Stimulated activated naive CD4-positive, alpha-beta T cell (primary cell): ENCODE results near the gene SLC13A3.

Source experiments
- DNase-seq, 6 experiments: peaks; one replicate each; lab custom pipeline; 2025; lab: John Stamatoyannopoulos, UW

The SLC13A3 gene

DNA sequence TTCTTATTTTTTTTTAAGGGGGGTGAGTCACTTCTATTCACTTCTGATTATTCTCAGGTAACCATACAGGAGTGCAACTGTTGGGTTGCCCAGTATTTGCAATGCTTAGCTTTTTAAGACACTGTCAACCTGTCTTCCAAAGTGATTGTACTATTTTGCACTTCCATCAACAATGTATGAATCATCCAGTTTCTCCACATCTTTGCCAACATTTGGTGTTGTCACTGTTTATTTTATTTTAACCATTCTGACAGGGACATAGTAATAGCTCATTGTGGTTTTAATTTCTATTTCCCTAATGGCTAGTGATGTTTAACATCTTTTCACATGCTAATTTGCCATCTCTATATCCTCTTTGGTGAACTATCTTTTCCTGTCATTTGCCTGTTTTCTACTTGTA is 1.4 kb upstream of the SLC13A3 start:
- no peak for DNase-seq

GRCh38 chr20:46650575-46651090 is 626 bp downstream of the SLC13A3 start:
- no peak for DNase-seq

GRCh38 chr20:46649965-46650542 is 1.2 kb downstream of the SLC13A3 start:
- no peak for DNase-seq

DNA sequence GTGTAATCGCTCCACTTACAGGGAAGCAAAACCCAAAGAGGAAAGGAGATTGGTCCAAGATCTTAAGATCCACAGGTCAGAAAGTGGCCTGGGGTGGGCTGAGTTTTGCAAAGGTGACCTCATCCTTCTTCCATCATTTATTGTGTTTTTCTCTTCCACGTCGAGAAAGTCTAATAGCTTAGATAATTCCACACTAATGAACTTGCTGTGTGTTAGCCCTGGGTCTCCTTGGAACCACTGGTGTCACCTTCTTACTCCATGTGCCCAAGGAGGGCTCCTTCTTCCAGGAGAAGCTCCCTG is 1.7 kb downstream of the SLC13A3 start:
- no peak for DNase-seq

DNA sequence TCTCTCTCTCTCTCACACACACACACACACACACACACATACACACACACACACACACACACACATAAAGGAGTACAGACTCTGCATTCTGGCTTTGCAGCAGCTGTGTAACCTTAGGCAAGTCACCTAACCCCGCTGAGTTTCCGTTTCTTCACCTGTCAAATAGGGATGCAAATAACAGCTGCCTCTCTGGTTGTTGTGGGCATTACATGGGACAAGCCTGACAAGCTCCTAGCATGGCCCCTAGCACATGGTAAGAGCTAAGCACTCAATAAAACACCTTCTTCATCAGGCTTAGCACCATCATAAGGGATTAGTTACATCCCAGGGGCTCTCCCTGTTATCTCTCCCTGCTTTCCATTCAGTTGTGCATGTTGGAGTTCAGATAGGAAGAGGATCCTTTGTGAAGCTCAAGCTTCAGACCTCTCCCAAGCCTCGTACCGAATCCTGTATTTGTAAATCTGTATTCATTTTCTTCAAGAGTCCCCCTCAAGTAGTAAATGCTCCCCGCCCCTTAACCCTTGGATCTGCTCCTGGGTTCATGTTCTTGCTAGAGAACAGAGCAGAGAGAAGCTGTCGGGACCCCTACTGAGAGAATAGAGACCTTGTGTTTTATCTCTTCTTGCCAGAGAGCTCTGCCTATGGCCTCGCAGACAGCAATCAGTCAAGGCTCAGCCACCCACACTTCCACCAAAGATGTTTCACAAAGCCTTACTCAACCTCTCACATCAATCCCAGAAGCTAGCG is 2.2 kb downstream of the SLC13A3 start:
- no peak for DNase-seq

- no peak for DNase-seq
These were observed 3.8 kb downstream of the SLC13A3 start for GRCh38 chr20:46647469-46647868.

- no peak for DNase-seq
These were observed 4.4 kb downstream of the SLC13A3 start for GRCh38 chr20:46646659-46647380.

GRCh38 chr20:46646122-46646521 is 5.1 kb downstream of the SLC13A3 start:
- no peak for DNase-seq

DNA sequence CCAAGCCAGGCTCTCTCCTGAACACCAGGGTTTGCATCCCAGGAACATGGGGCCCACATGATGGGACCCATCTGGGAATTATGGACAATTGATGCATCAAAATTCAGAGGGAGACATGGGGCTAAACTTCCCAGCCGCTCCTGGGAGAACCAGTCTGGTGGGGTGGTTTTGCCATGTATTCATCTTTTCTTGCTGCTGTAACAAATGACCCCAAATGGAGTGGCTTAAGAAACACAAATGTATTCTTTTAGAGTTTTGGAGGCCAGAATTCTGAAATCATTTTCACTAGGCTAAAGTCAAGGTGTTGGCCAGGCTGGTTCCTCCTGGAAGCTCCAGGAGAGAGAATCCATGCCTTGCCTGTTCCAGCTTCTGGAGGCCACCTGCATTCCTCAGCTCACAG is 6.5 kb downstream of the SLC13A3 start:
- DNase-seq, result no peak

DNA sequence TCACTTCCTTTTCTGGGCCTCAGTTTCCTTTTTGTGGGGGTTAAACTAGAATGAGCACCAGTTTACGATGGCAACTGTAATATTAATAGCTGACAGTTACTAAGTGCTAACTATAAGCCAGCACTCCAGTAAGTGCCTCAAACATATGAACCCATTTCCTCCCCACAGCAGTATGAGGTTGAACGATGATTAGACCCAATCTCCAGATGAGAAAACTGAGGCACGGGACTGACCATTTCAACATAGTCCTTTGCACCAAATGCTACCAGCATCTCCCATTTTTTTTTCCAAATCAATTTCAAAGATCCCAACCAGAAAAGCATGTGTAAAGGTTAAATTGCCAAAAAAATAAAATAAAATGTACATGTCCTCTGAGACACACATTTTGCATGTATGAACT is 7.1 kb downstream of the SLC13A3 start:
- no peak for DNase-seq

- no peak for DNase-seq
These were observed 8.3 kb downstream of the SLC13A3 start for GRCh38 chr20:46642969-46643343.

DNA sequence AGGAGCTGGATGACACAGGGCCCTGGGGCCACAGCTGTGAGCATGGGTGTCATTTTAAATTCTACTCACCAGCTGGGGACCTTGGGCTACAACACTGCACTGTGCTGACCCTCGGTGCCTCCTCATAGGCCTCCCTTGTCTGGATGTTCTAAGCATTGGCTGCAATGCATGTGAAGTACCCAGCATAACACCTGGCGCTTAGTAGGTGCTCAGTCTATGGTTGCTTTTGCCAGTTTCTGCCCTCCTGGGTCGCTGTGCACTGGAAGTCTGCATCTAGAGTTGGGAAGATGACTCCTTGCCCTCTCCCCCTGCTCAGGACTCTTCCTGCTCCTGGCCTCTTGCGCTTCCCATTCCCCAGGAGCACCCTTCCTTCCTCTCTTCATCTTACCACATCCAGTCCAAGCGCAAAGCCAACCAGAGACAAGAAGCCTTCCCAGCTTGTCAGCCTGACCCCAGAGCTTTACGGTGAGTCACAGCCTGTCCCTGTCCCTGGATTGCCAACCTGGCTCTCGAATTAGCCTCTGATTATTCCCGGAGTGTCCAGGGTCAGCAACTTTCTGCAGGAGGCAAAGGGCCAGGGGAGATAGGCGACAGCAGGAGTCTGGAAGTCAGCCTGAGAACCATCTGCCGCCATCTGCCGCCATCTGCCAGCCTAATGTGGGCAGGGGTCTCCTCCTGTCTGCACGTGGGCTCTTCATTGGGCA is 8.8 kb downstream of the SLC13A3 start:
- DNase-seq, result no peak

DNA sequence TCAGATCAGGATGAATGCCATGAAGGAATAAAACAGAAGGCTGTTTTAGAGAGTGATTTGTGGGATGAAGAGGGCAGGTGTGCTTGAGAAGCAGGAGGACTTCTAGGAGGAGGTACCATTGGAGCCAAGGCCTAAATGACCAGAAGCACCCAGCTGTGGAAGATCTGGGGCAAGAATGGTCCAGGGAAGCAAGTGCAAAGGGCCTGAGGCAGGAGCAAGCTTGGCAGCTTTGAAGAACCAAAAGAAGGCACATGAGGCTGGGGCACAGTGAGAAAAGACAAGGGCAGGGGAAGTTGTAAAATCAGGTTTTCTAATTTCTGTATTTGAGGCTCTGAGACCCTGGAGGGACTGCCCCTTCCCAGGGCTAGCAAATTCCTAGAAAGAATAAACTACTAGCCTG is 9.8 kb downstream of the SLC13A3 start:
- DNase-seq, result no peak

GRCh38 chr20:46640536-46641311 is 10.5 kb downstream of the SLC13A3 start:
- no peak for DNase-seq

- no peak for DNase-seq
These were observed 11.2 kb downstream of the SLC13A3 start for GRCh38 chr20:46640044-46640443.

- no peak for DNase-seq
These were observed 11.7 kb downstream of the SLC13A3 start for GRCh38 chr20:46639587-46639986.

DNA sequence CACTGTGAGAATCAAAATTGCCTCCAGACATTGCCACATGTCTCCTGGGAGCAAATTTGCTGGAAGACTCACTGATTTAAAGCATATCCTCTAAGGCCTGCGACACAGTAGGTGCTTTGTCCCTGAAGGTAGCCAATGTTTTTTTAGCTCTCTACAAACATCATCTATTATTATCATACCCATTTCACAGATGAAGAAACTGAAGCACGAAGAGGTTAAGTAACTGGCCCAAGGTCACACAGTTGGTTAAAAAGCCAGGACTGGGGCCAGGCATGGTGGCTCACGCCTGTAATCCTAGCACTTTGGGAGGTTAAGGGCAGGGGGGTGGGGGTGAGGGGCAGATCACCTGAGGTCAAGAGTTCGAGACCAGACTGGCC is 12.4 kb downstream of the SLC13A3 start:
- DNase-seq, result no peak

DNA sequence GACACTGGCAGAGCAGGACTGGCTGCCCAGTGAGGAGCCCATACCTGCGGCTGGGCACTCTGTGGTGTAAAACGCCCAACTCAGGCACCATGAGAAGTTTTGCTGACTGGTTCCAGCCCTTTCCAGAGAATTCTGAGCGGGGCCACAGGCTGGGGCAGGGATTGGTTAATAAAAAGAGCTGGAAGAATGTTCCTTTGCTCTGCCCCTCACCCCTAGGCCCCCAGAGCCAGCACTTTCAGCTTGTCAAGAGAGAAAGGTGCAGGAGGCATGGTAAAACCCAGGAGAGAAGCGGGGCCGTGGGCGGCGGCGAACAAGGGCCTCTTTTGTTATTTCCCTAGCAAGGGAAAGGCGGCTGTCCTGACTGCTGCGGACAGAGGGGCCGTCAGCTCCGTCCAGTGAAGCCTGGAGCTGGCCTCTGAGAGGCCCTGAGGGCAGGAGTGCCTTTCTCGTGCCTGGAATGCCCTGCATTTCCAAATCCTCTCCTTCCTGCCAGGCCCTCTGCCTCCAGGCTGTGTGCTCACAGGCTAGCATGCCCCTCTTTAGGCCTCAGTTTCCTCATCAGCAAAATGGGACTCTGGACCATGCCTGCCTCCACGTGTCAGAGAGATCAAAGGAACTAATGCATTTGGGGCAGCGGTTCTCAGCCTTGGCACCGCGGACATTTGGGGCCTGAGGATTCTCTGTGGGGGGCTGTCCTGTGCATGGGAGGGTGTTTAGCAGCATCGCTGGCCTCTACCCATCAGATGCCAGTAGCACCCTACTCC is 12.9 kb downstream of the SLC13A3 start:
- no peak for DNase-seq

DNA sequence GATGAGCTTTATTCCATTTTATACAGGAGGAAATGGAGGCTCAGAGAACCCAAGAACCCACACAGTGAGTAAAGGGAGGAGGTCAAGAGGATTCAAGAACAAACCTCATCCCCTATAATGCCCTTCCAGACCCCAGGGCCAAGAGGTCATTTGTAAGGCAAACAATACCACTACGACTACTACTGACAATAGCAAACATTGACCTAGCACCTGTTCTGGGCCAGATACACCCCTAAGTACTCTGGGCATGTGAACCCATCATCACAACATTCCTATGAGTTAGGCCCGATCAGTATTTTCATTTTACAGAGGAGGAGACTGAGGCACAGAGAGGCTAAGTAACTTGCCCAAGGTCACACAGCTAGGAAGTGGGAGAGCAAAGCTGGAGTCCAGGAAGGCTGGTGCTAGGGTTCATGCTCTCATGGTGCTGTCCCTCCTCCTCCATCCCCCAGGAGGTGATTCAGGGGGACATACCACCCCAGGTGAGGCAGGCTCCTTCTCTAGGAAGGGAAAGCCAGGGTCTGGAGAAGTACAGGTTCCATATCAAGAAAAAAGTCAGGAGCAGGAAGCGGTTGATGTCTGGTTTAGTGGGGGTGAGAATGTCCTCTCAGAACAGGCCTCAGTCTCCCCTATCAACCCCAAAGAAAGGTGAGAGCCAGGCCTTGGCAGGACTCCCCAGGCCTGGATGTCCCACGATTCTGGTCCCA is 13.7 kb downstream of the SLC13A3 start:
- DNase-seq, result no peak

GRCh38 chr20:46637020-46637419 is 14.2 kb downstream of the SLC13A3 start:
- DNase-seq, result no peak

DNA sequence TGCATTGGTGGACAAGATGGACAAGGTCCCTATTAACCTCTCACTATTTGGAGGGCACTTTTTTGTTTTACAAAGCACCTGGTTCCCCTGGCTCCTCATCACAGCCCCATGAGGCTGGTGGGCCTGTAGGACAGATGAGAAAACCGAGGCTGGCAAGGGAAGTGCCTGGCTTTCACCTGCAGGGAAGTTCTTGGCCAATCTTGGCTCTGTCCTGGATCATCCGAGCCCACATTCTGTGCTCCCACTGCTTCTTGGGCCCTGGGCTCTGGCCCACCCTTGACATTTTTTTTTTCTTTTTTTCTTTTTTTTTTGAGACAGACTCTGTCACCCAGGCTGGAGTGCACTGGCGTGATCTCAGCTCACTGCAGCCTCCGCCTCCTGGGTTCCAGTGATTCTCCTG is 14.7 kb downstream of the SLC13A3 start:
- DNase-seq, result no peak
